Umbilical cord (tissue), 2 donors: Measurements from ENCODE around the gene ELMO1. TPM values are rescaled to one million over a fixed set of nuclear protein-coding genes. Genes with fewer than 3 reads are reported as not detected.

ENCODE experiments used
- DNase-seq: peaks from one replicate; pipeline ENCODE4 v3.0.0-alpha.2; 2015; ENCODE audit warnings: low spot score
- total RNA-seq: library from RNA; depleted of rRNA; stranded (reverse); fragments of >200 nt; gene quantifications from one replicate; pipeline ENCODE4 v1.2.3, GENCODE V29; 2014; ENCODE audit warnings: low replicate concordance; ENCODE audit not compliant: insufficient read depth

The ELMO1 gene
- total RNA-seq, result 69.6 TPM

- peak; percentile 88 for DNase-seq
Measured at GRCh38 chr7:37448636-37449361, at the start of gene ELMO1. Gene ELMO1 (minus strand): TSS chr7:37448864. CDS start chr7:37342690, 106,174 bp downstream.

GRCh38 chr7:37497576-37497975 is 48.9 kb upstream of the ELMO1 start:
- DNase-seq, result no peak

GRCh38 chr7:37495574-37496184 is 47.0 kb upstream of the ELMO1 start:
- peak; percentile 57 for DNase-seq

GRCh38 chr7:37494926-37495325 is 46.3 kb upstream of the ELMO1 start:
- DNase-seq, result peak; percentile 75

- DNase-seq, result no peak
Measured at GRCh38 chr7:37493810-37494209, 45.1 kb upstream of the ELMO1 start.

- DNase-seq, result no peak
Measured at GRCh38 chr7:37493123-37493522, 44.5 kb upstream of the ELMO1 start.

- DNase-seq, result no peak
Measured at GRCh38 chr7:37491919-37492694, 43.4 kb upstream of the ELMO1 start.

GRCh38 chr7:37489703-37490102 is 41.0 kb upstream of the ELMO1 start:
- DNase-seq, result no peak

GRCh38 chr7:37488163-37488764 is 39.6 kb upstream of the ELMO1 start:
- no peak for DNase-seq

GRCh38 chr7:37484426-37485073 is 35.9 kb upstream of the ELMO1 start:
- DNase-seq, result no peak

- no peak for DNase-seq
Measured at GRCh38 chr7:37483627-37484026, 35.0 kb upstream of the ELMO1 start.

GRCh38 chr7:37482953-37483352 is 34.3 kb upstream of the ELMO1 start:
- no peak for DNase-seq

- DNase-seq, result no peak
Measured at GRCh38 chr7:37482505-37482904, 33.8 kb upstream of the ELMO1 start.

- no peak for DNase-seq
Measured at GRCh38 chr7:37481722-37482288, 33.1 kb upstream of the ELMO1 start.

GRCh38 chr7:37481154-37481553 is 32.5 kb upstream of the ELMO1 start:
- no peak for DNase-seq

GRCh38 chr7:37480041-37481031 is 31.7 kb upstream of the ELMO1 start:
- DNase-seq, result no peak

- DNase-seq, result no peak
Measured at GRCh38 chr7:37476881-37477450, 28.3 kb upstream of the ELMO1 start.

- no peak for DNase-seq
Measured at GRCh38 chr7:37476428-37476827, 27.8 kb upstream of the ELMO1 start.

GRCh38 chr7:37475646-37476045 is 27.0 kb upstream of the ELMO1 start:
- DNase-seq, result no peak

- no peak for DNase-seq
Measured at GRCh38 chr7:37471619-37472018, 23.0 kb upstream of the ELMO1 start.
